SK-N-SH treated with all-trans-retinoic acid at 6 μM for 48 hours (cell line): ENCODE results near the gene CDIPT.

Source experiments
- ARNTL ChIP-seq: fragments of 450-650 bp; formaldehyde crosslinking; IDR thresholded peaks from 2 replicates; pipeline ENCODE4 v1.5.0; 2020; ENCODE audit warnings: low read depth, mild to moderate bottlenecking, moderate library complexity, borderline replicate concordance
- CSDC2 ChIP-seq: fragments of 250-450 bp; sonication (Bioruptor Pico); IDR thresholded peaks from 2 replicates; pipeline ENCODE4 v1.5.0; 2020; ENCODE audit warnings: mild to moderate bottlenecking, moderate library complexity
- PPARA ChIP-seq: fragments of 250-450 bp; sonication (Bioruptor Pico); IDR thresholded peaks from 2 replicates; pipeline ENCODE4 v1.5.0; 2020; ENCODE audit warnings: mild to moderate bottlenecking, borderline replicate concordance
- SNAI2 ChIP-seq: fragments of 250-450 bp; sonication (Bioruptor Pico); IDR thresholded peaks from 2 replicates; pipeline ENCODE4 v1.5.0; 2020; ENCODE audit warnings: mild to moderate bottlenecking, moderate library complexity
- TOX ChIP-seq: fragments of 250-450 bp; sonication (Bioruptor Pico); IDR thresholded peaks from 2 replicates; pipeline ENCODE4 v1.8.0; 2021; ENCODE audit warnings: mild to moderate bottlenecking, moderate library complexity, borderline replicate concordance
- ZC3H10 ChIP-seq: fragments of 250-450 bp; sonication (Bioruptor Pico); IDR thresholded peaks from 2 replicates; pipeline ENCODE4 v1.5.1; 2021; ENCODE audit warnings: mild to moderate bottlenecking, moderate library complexity
- ZFP3 ChIP-seq: fragments of 250-450 bp; sonication (Bioruptor Pico); IDR thresholded peaks from 2 replicates; pipeline ENCODE4 v1.5.0; 2020; ENCODE audit warnings: mild to moderate bottlenecking, moderate library complexity
- ZNF8 ChIP-seq: fragments of 450-650 bp; formaldehyde crosslinking; IDR thresholded peaks from 2 replicates; pipeline ENCODE4 v1.5.0; 2020; ENCODE audit warnings: mild to moderate bottlenecking, moderate library complexity
- TF ChIP-seq, protein P1 (sequence below): fragments of 250-450 bp; sonication (Bioruptor Pico); IDR thresholded peaks from 2 replicates; pipeline ENCODE4 v1.5.1; 2020; ENCODE audit warnings: low read depth, mild to moderate bottlenecking, moderate library complexity
- TF ChIP-seq, protein P2 (sequence below): fragments of 250-450 bp; sonication (Bioruptor Pico); IDR thresholded peaks from 2 replicates; pipeline ENCODE4 v1.8.0; 2020; ENCODE audit warnings: mild to moderate bottlenecking, moderate library complexity, borderline replicate concordance

DNA sequence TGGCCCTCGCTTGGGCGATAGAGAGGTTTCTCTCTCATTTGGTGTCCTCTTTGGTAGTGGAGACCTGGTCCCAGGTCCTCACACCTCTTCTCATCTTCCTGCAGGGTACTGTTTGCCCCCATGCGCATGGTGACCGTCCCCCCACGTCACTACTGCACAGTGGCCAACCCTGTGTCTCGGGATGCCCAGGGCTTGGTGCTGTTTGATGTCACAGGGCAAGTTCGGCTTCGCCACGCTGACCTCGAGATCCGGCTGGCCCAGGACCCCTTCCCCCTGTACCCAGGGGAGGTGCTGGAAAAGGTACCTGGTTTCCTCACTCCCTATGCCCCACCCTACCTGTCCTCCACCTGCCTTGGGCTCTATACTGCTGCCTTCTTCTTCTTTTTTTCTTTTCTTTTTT is 32.3 kb downstream of the CDIPT start:
- TF ChIP-seq TOX (CRISPR knock-in tag) (no peak), SNAI2 (CRISPR knock-in tag) (no peak), ZFP3 (no peak), CSDC2 (CRISPR knock-in tag) (no peak), ARNTL (no peak), ZC3H10 (CRISPR knock-in tag) (no peak), PPARA (CRISPR knock-in tag) (no peak), ZNF8 (CRISPR knock-in tag) (no peak)
- TF ChIP-seq, protein P1, sequence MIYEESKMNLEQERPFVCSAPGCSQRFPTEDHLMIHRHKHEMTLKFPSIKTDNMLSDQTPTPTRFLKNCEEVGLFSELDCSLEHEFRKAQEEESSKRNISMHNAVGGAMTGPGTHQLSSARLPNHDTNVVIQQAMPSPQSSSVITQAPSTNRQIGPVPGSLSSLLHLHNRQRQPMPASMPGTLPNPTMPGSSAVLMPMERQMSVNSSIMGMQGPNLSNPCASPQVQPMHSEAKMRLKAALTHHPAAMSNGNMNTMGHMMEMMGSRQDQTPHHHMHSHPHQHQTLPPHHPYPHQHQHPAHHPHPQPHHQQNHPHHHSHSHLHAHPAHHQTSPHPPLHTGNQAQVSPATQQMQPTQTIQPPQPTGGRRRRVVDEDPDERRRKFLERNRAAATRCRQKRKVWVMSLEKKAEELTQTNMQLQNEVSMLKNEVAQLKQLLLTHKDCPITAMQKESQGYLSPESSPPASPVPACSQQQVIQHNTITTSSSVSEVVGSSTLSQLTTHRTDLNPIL (CRISPR knock-in tag): no peak
- TF ChIP-seq, protein P2, sequence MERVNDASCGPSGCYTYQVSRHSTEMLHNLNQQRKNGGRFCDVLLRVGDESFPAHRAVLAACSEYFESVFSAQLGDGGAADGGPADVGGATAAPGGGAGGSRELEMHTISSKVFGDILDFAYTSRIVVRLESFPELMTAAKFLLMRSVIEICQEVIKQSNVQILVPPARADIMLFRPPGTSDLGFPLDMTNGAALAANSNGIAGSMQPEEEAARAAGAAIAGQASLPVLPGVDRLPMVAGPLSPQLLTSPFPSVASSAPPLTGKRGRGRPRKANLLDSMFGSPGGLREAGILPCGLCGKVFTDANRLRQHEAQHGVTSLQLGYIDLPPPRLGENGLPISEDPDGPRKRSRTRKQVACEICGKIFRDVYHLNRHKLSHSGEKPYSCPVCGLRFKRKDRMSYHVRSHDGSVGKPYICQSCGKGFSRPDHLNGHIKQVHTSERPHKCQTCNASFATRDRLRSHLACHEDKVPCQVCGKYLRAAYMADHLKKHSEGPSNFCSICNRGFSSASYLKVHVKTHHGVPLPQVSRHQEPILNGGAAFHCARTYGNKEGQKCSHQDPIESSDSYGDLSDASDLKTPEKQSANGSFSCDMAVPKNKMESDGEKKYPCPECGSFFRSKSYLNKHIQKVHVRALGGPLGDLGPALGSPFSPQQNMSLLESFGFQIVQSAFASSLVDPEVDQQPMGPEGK (CRISPR knock-in tag): no peak
